GM19324 (cell line): ENCODE results near the gene KPTN.
A peak's percentile ranks its signal among the peaks of the same experiment; 100 is the strongest.

Experiments used
- ATAC-seq: cut with Tn5 transposase; IDR thresholded peaks from one replicate; pipeline ENCODE4 v1.9.1; 2021; ENCODE audit warnings: mild to moderate bottlenecking, moderate library complexity; ENCODE audit not compliant: unreplicated experiment, low FRiP score

The KPTN gene

DNA sequence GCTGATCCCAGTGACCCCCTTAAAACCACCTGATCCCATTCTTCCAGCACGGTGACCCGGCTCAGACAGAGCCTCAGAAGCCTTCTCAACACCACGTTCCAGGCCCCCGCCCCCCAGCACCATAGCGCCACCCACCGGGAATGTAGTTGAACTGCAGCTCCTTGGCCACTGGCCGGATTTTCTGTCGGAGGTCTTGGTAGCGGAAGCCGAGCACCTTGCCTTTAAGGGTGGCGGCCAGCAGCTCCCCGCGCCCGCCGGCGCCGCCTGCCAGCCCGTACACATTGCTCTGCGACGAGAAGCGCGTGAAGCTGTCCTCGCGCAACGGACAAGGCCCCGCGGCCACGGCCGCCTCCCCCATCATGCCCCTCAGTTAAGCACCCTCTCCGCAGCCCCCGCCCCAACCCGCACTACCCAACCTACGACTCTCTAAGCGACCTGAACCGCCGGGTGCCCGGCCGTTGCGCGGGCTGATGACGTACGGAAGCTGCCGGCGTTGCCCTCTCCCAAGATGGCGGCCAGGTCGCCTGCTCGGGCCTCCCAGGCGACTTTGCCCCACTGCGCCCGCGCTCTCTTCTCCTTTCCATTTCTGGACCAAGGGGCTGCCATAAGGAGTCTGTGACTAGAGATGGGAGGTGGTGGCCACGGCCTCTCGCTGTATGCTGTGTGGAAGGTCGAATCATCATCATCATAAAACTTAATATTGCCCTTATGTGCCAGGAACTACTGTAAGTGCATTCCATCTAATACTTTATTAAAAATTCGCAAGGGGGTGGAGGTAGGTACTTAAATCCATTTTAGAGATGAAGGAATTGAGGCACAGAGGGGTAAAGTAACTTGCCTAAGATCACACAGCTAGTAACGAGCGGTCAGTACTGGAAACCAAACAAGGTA is at the start of gene KPTN:
KPTN (minus strand) TSS at position 420 of the 891 bp plus-strand sequence; CDS start at position 361, 59 bp downstream.
- peak; percentile 79 for ATAC-seq

- no peak for ATAC-seq
Measured at GRCh38 chr19:47531640-47532387, 47.8 kb upstream of the KPTN start.

- no peak for ATAC-seq
Measured at GRCh38 chr19:47529018-47529742, 45.2 kb upstream of the KPTN start.

DNA sequence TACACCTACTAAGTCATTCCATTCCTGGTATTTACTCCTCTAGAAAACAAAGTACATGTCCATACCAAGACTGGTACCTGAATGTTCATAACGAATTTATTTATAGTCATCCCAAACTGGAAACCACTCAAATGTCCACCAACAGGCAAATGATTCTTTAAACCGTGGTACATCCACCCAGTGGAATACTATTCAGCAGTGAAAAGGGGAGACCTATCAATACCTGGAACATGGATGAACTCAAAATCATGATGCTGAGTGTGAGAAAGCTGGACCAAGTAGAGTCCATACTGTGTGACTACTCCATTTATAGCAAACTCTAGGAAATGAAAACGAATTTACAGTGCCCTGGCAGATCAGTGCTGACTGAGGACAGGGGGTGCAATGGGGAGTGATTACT is 42.8 kb upstream of the KPTN start:
- no peak for ATAC-seq

- ATAC-seq, result no peak
Measured at GRCh38 chr19:47523473-47523872, 39.5 kb upstream of the KPTN start.

DNA sequence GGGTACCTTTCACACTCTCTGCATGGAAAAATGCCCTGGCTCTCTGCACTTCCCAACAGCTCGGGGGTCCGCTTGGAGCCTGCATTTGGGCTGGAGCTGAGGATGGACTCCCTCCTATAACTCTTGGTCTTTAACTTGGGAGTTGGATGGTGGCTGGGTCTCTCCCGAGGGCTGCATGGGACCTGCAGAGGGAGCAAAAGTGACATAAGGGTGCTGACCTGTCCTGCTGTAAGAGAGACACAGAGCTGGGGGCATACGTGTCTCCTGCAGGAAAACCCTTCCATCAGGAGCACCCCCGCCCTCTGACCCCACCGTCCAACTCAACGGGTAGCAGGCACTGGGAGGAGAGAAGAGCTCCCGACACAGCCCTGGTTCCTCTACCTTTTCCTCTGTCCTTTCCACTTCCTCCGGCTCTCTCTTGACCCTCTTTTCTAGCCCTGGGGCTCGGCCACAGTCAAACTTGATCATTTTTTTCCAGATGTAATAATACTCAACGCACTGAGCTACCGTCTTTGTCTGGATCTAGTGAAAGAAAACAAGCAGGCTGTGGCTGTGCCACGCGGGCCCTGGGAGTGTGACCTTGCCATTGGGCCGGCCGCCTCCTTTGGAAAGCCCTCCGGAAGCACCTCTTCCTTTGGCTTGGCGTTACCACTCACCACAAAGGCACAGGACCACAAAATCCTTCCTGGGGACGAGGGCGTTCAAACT is 37.6 kb upstream of the KPTN start:
- no peak for ATAC-seq

- ATAC-seq, result no peak
Measured at GRCh38 chr19:47520839-47521238, 36.8 kb upstream of the KPTN start.

GRCh38 chr19:47520343-47520806 is 36.4 kb upstream of the KPTN start:
- no peak for ATAC-seq

- no peak for ATAC-seq
Measured at GRCh38 chr19:47518854-47519253, 34.8 kb upstream of the KPTN start.

GRCh38 chr19:47518139-47518538 is 34.1 kb upstream of the KPTN start:
- peak; percentile 23 for ATAC-seq

DNA sequence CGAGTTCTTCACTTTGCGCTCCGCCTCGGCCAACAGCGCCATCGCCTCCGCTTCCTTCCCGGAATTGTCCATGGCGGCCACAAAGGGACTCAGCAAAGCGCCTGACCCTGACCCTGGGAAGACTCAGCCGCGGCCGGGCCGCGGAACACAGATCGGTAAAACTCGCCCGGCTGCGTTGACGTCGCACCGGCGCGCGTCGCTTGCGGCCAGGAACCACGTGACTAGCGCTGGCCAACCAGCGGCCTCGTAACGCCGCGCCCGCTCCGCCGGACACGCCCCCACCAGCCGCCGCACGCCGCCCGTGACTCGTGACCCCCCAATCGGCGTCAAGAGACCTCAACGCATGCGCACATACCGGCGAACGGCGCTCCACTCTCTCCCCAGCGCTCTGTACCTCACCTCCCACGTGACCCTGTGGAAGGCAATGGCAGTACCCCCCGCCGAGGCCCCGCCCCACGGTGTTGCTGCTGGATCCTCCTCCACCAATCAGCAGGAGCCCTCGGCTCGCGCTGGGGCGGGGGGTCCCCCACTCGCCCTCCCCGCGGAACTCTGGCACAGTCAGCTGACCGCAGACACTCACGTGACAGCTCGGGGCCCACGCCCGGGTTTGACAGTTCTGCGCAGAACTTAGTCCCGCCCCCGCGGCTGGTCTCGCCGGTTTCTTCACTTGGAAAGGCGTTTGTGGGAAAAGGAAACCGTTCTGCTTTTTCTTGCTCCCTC is 31.0 kb upstream of the KPTN start, which contains the start of gene NAPA:
NAPA (minus strand) TSS at position 195 of the 720 bp plus-strand sequence; CDS start at position 72, 123 bp downstream.
- ATAC-seq, result peak; percentile 86

GRCh38 chr19:47514151-47514868 is 30.3 kb upstream of the KPTN start:
- ATAC-seq, result no peak

DNA sequence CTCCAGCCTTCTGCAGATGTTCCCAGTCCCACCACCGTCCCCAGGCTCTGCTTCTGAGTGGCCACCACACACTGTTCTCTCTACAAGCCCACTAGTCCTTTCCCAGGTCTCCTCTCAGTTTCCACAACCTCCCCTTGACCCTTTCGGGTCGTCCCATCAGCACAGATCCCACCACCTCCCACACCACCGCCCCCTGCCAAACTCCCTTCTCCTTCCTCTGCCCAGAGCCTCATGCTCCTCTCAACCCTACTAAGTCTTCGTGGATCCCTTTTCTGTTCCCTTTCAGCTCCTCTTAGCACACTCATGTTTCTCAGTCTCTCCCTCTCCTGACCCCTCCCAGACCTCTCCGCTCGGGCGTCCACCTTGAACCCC is 28.9 kb upstream of the KPTN start:
- no peak for ATAC-seq

DNA sequence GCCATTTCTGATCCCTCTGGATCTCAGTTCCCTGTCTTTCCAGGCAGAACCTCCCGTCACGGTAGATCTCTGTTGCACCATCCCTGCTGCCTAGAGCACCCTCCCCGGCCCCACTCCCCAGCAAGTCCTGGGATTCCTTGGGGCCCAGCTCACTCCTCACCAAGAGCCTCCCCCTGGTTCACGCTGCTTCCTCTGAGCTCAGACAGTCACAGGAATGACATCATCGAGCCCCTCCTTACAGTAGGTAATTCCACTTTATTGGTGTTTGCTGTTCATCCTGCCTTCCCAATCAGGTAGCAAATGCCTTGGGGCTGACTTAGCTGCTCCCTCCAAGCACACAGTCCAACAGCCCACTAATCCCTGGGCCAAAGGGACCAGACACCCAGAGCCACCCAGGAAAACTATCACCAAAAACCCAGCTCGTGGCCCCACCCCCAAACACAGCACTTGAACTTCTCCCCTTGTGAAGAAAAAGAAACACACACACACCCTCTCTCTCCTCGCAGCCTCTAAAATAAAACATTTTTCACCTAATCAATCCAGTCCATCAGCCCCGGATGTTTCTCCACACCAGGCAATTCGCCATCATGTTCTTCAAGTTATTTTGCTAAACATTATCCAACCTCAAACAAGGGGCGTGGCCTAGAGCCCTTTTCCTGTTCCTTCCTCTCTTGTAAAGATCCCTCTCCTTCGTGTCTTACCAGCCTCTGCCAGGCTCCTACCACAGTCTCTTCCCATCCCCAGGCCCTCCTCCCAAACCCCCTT is 28.3 kb upstream of the KPTN start:
- no peak for ATAC-seq

DNA sequence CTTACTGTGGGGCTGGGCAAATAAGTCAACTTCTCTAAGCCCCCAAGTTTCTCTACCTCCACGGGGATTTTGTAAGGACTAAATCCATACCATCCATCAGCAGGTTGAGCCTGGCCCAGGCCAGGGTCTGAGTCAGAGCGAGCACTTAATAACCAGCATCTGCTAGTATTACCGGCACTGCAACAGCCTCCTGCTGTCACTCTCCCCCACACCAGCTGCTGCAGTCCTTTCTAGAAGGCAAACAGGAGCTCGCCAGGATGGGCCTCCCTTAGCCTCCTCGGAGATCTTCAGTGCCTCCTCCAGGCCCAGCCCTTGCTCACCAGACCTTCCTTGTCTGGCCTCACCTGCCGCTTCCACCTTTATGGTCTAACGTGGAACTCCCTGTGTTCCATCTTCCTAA is 27.7 kb upstream of the KPTN start:
- ATAC-seq, result no peak

DNA sequence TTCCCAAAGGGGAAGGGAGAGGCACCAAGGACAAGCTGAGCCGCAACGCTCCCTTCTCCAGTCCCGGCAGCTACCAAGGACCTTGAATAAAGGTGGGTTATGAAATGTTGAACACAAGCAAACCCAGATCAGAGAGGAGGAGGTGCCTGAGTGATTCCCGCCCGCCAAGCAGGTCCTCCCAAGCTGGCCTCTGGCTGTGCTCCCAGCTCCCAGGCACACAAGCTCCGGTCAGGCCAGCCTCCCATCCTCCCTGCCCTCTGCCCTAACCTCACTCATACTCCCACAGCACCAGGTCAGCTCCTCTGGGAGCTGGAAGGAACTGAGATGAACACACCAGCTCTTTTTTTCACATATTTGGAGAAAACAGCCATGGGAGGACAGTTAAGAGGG is 27.1 kb upstream of the KPTN start:
- ATAC-seq, result no peak

DNA sequence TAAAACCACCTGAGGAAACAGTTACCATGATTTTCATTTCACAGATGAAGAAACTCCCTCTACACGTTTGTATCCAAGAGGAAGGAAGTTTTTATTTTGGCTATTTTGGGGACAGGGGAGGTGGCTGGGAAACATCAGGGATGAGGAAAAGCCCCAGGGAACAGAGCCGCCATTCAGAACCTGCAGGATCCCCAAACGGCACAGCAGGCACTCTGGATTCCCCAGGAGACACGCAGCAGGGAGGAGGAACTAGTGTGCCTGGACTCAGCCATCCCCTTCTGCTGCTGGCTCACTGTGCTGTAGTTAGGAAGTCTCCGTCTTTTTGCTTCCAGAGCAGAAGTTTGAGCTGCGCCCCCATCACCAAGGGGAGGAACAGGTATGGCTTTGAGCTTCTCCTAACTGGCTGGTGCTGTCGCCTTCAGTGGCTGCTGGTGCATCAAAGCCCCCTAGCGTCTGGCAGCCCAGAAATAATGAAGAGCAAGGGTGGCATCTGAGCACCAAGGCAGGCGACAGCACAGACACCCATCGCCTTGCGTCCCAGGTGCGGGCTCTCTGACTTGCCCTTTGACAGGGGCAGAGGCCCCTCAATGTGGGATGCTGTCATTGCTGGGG is 26.6 kb upstream of the KPTN start:
- no peak for ATAC-seq

GRCh38 chr19:47509973-47510372 is 26.0 kb upstream of the KPTN start:
- no peak for ATAC-seq
